Measurements from ENCODE around the gene CD207.

- TF ChIP-seq, protein P1, sequence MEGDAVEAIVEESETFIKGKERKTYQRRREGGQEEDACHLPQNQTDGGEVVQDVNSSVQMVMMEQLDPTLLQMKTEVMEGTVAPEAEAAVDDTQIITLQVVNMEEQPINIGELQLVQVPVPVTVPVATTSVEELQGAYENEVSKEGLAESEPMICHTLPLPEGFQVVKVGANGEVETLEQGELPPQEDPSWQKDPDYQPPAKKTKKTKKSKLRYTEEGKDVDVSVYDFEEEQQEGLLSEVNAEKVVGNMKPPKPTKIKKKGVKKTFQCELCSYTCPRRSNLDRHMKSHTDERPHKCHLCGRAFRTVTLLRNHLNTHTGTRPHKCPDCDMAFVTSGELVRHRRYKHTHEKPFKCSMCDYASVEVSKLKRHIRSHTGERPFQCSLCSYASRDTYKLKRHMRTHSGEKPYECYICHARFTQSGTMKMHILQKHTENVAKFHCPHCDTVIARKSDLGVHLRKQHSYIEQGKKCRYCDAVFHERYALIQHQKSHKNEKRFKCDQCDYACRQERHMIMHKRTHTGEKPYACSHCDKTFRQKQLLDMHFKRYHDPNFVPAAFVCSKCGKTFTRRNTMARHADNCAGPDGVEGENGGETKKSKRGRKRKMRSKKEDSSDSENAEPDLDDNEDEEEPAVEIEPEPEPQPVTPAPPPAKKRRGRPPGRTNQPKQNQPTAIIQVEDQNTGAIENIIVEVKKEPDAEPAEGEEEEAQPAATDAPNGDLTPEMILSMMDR (IDR thresholded peaks at IDR 0.05): no peak
- no peak for TF ChIP-seq POLR2A (IDR thresholded peaks at IDR 0.05)
Measured at GRCh38 chr2:70834881-70835280, 735 bp downstream of the CD207 start.
